HUES64 (cell line): ENCODE data around the gene CACNA2D1.

Source experiments
- H3K27ac ChIP-seq: 2 replicates; pipeline ENCODE4 v1.7.0; 2013; ENCODE audit warnings: low read depth, low read length, inconsistent platforms
- H3K27me3 ChIP-seq: 2 replicates; pipeline ENCODE4 v1.6.1; 2013; ENCODE audit warnings: mild to moderate bottlenecking, low read length; ENCODE audit not compliant: insufficient read depth
- H3K36me3 ChIP-seq: 2 replicates; pipeline ENCODE4 v1.6.1; 2013; ENCODE audit warnings: mild to moderate bottlenecking, low read length; ENCODE audit not compliant: insufficient read depth
- H3K4me1 ChIP-seq: 2 replicates; pipeline ENCODE4 v1.6.1; 2013; ENCODE audit warnings: mild to moderate bottlenecking, low read length, moderate library complexity; ENCODE audit not compliant: insufficient read depth
- H3K4me3 ChIP-seq: 2 replicates; pipeline ENCODE4 v1.5.1; 2013; ENCODE audit warnings: mild to moderate bottlenecking, low read length, moderate library complexity
- H3K9ac ChIP-seq: 2 replicates; pipeline ENCODE4 v1.6.1; 2013; ENCODE audit warnings: mild to moderate bottlenecking, low read depth, low read length
- H3K9me3 ChIP-seq: 2 replicates; pipeline ENCODE4 v1.6.1; 2013; ENCODE audit warnings: low read depth, low read length; ENCODE audit not compliant: insufficient read depth
- WGBS: fragments of 150-250, 120-280 bp; methylation state at CpG from one replicate; pipeline ENCODE4 v1.1.7; 2013; ENCODE audit warnings: missing lambda C conversion rate; 5-methylcytosine and 5-hydroxymethylcytosine counted together

Gene CACNA2D1

GRCh38 chr7:82450759-82451158 is 7.2 kb upstream of the CACNA2D1 start:
- H3K36me3 ChIP-seq: no peaks in the 10 kb centered on the region
- H3K4me1 ChIP-seq: peaks cover 14% of the 10 kb centered on the region
- H3K9ac ChIP-seq: no peak overlapping the region
- WGBS: 82% methylated on average over 5 of the region's 7 CpGs
- no peak overlapping the region for H3K27ac ChIP-seq
- no peak overlapping the region for H3K4me3 ChIP-seq
- H3K27me3 ChIP-seq: peaks cover 4% of the 10 kb centered on the region; the same call in 1 of the 2 replicates
- no peaks in the 10 kb centered on the region for H3K9me3 ChIP-seq

- Histone ChIP-seq H3K27me3 (peaks cover 12% of the 10 kb centered on the region; the same call in 1 of the 2 replicates), H3K36me3 (no peaks in the 10 kb centered on the region), H3K27ac (no peak overlapping the region), H3K4me1 (peaks cover 22% of the 10 kb centered on the region), H3K9me3 (no peaks in the 10 kb centered on the region), H3K4me3 (no peak overlapping the region), H3K9ac (no peak overlapping the region)
- WGBS: 88% methylated on average over 1 of the region's 2 CpGs
These were observed 6.3 kb upstream of the CACNA2D1 start for GRCh38 chr7:82449910-82450309.

- H3K4me3 ChIP-seq: no peak overlapping the region
- no peak overlapping the region for H3K9ac ChIP-seq
- H3K27me3 ChIP-seq: peaks cover 12% of the 10 kb centered on the region; the same call in 1 of the 2 replicates
- H3K27ac ChIP-seq: no peak overlapping the region
- H3K36me3 ChIP-seq: no peaks in the 10 kb centered on the region
- peaks cover 26% of the 10 kb centered on the region for H3K4me1 ChIP-seq
- H3K9me3 ChIP-seq: no peaks in the 10 kb centered on the region
These were observed 3.3 kb upstream of the CACNA2D1 start for GRCh38 chr7:82446897-82447296.

GRCh38 chr7:82445271-82445670 is 1.7 kb upstream of the CACNA2D1 start:
- H3K27ac ChIP-seq: no peak overlapping the region
- peaks cover 12% of the 10 kb centered on the region; the same call in 1 of the 2 replicates for H3K27me3 ChIP-seq
- H3K36me3 ChIP-seq: no peaks in the 10 kb centered on the region
- H3K4me3 ChIP-seq: peak overlapping the region; percentile 90; the same call in 1 of the 2 replicates
- H3K4me1 ChIP-seq: peaks cover 38% of the 10 kb centered on the region
- 45% methylated on average over 3 of the region's 3 CpGs for WGBS
- H3K9ac ChIP-seq: no peak overlapping the region
- H3K9me3 ChIP-seq: no peaks in the 10 kb centered on the region

- peaks cover 42% of the 10 kb centered on the region for H3K4me1 ChIP-seq
- no peaks in the 10 kb centered on the region for H3K9me3 ChIP-seq
- peak overlapping the region; percentile 90 for H3K4me3 ChIP-seq
- no peaks in the 10 kb centered on the region for H3K36me3 ChIP-seq
- H3K9ac ChIP-seq: peak overlapping the region; percentile 62
- WGBS: 2% methylated on average over 22 of the region's 22 CpGs
- peaks cover 12% of the 10 kb centered on the region; the same call in 1 of the 2 replicates for H3K27me3 ChIP-seq
- peak overlapping the region; percentile 91; the same call in 1 of the 2 replicates for H3K27ac ChIP-seq
These were observed 788 bp upstream of the CACNA2D1 start for GRCh38 chr7:82444220-82444909.

- Histone ChIP-seq H3K27me3 (peaks cover 12% of the 10 kb centered on the region; the same call in 1 of the 2 replicates), H3K36me3 (no peaks in the 10 kb centered on the region), H3K4me3 (peak overlapping the region; percentile 90)
These were observed 486 bp downstream of the CACNA2D1 start for GRCh38 chr7:82443036-82443546.

GRCh38 chr7:82442492-82443035 is 1.0 kb downstream of the CACNA2D1 start:
- H3K27ac ChIP-seq: peak overlapping the region; percentile 91
- no peaks in the 10 kb centered on the region for H3K9me3 ChIP-seq
- H3K9ac ChIP-seq: peak overlapping the region; percentile 89
- 0% methylated on average over 22 of the region's 22 CpGs for WGBS
- no peaks in the 10 kb centered on the region for H3K36me3 ChIP-seq
- H3K27me3 ChIP-seq: peaks cover 12% of the 10 kb centered on the region; the same call in 1 of the 2 replicates
- H3K4me3 ChIP-seq: peak overlapping the region; percentile 90
- peaks cover 54% of the 10 kb centered on the region for H3K4me1 ChIP-seq

More at GRCh38 chr7:82443036-82443546, 486 bp downstream of the CACNA2D1 start:
- Histone ChIP-seq H3K4me1 (peaks cover 54% of the 10 kb centered on the region), H3K9ac (peak overlapping the region; percentile 89), H3K27ac (peak overlapping the region; percentile 91), H3K9me3 (no peaks in the 10 kb centered on the region)
- WGBS: under 1% methylated on average over 64 of the region's 64 CpGs

- Histone ChIP-seq H3K9ac (peak overlapping the region; percentile 89), H3K4me3 (peak overlapping the region; percentile 90), H3K27ac (peak overlapping the region; percentile 91)
These were observed 1.7 kb downstream of the CACNA2D1 start for GRCh38 chr7:82441669-82442478.

GRCh38 chr7:82438521-82438920 is 5.1 kb downstream of the CACNA2D1 start:
- Histone ChIP-seq H3K36me3 (no peaks in the 10 kb centered on the region), H3K9ac (no peak overlapping the region), H3K9me3 (no peaks in the 10 kb centered on the region), H3K4me1 (peaks cover 36% of the 10 kb centered on the region), H3K4me3 (no peak overlapping the region), H3K27me3 (no peaks in the 10 kb centered on the region), H3K27ac (no peak overlapping the region)
- WGBS: 79% methylated on average over 4 of the region's 5 CpGs

More at GRCh38 chr7:82441669-82442478, 1.7 kb downstream of the CACNA2D1 start:
- H3K9me3 ChIP-seq: no peaks in the 10 kb centered on the region
- H3K27me3 ChIP-seq: peaks cover 12% of the 10 kb centered on the region; the same call in 1 of the 2 replicates
- WGBS: 3% methylated on average over 3 of the region's 9 CpGs
- H3K4me1 ChIP-seq: peaks cover 54% of the 10 kb centered on the region
- H3K36me3 ChIP-seq: no peaks in the 10 kb centered on the region

- Histone ChIP-seq H3K27me3 (no peaks in the 10 kb centered on the region), H3K4me1 (peaks cover 24% of the 10 kb centered on the region), H3K27ac (no peak overlapping the region), H3K9me3 (no peaks in the 10 kb centered on the region), H3K36me3 (no peaks in the 10 kb centered on the region), H3K4me3 (no peak overlapping the region), H3K9ac (no peak overlapping the region)
- WGBS: 96% methylated on average over 2 of the region's 5 CpGs
These were observed 7.8 kb downstream of the CACNA2D1 start for GRCh38 chr7:82435769-82436168.
